GM21737 (cell line): ENCODE results near the gene TTLL10.

Source experiments
- ATAC-seq: cut with Tn5 transposase; IDR thresholded peaks from one replicate; pipeline ENCODE4 v1.9.1; 2021; ENCODE audit warnings: mild to moderate bottlenecking, moderate library complexity; ENCODE audit not compliant: unreplicated experiment

Gene TTLL10

GRCh38 chr1:1232208-1232795 is 58.6 kb downstream of the TTLL10 start, which contains the start of gene B3GALT6:
Gene B3GALT6, plus strand, starts transcription at chr1:1232237. Its CDS starts 42 bp downstream, at chr1:1232279.
- no peak for ATAC-seq

DNA sequence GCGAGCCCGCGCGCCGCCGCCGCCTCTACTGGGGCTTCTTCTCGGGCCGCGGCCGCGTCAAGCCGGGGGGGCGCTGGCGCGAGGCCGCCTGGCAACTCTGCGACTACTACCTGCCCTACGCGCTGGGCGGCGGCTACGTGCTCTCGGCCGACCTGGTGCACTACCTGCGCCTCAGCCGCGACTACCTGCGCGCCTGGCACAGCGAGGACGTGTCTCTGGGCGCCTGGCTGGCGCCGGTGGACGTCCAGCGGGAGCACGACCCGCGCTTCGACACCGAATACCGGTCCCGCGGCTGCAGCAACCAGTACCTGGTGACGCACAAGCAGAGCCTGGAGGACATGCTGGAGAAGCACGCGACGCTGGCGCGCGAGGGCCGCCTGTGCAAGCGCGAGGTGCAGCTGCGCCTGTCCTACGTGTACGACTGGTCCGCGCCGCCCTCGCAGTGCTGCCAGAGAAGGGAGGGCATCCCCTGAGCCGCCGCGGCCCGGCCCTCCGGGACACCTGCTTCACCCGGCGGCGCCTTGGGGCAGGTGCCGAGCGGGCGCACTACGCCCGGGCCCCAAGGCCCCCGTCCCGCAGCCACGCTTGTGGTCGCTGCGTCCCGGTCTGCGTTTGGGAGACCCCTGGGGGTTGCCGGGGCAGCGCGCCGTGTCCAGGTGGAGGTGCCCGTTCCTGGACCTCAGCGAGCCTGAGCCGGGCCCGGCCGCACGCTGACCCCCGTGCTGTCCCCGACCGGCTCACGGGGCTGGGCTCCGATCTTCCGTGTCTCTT is 59.3 kb downstream of the TTLL10 start:
- ATAC-seq = no peak

DNA sequence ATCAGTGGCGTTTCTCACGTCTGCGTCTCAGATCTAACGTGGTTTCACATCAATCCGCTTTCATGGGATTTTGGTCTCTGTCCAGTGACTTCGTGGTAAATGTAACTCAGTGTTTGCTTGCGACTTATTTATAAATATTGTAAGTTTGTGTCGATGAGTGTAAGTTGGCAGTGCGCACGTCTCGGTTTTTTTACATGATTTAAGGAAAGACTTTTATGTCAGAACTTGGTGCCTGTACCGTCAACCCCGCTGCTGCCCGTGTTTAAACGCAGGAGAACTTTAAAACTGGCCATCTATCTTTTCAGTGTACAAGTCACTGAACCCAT is 59.9 kb downstream of the TTLL10 start:
- ATAC-seq = no peak

DNA sequence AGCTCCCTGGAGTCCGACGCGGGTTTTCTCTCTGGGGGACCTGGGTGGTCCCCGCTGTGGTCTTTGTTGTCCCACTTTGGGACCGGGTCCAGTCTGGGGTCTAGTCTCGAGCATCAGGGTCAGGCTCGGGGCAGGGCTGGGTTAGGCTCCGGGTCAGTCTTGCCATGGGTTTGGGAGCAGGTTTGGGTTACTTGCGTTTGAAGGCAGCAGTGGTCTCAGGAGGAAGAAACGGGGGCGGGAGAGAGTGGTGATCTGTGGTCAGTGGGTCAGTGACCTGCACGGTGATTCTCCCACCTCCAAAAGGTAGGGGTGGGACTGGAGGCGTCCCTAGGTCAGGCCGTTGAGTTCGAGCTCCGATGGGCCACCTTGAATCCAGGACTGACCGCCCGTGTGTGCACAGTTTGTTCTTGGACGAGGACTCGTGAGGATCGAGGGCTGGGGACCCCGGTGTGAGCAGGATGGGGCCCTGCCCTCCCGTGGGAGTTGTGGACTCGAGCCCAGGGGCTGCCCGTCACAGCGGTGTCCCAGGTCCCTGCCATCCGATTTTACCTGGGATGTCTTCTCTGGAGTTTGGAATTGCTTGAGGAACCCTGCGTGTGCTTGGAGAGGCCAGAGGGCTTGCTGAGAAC is 60.6 kb downstream of the TTLL10 start:
- ATAC-seq = no peak

DNA sequence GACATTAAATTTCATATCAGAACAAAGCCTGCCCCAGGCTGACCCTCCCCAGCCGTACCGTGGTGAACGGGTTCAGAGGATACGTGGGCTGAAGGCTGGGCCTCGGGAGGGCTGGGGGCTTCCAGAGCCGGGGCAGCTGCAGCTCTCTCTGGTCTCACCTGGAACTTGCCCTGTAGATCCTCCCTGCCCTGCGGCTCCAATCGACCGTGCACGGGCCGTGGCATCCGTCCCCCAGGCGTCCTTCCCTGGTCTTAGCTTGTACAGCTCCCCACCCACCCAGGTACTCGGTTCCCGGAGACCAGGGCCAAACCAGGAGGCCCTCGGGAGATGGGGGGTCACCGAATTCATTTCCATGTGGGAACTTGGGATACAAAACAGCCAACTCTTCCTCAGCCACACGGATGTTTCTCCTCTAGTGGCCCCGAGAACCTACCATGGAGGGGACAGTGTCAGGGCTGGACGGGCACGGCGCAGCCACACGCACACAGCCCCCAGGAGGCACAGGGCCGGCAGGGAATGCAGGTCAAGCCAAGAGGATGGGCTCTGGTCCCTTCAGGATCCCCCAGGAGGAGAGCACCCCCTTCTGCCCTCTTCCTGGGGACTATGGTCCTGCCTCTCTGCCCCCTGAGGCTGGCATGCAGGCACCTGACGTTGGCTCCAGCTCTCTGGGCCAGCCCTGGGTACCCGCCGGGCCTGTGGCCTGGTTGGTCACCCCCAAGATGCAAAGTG is 61.5 kb downstream of the TTLL10 start:
- no peak for ATAC-seq

DNA sequence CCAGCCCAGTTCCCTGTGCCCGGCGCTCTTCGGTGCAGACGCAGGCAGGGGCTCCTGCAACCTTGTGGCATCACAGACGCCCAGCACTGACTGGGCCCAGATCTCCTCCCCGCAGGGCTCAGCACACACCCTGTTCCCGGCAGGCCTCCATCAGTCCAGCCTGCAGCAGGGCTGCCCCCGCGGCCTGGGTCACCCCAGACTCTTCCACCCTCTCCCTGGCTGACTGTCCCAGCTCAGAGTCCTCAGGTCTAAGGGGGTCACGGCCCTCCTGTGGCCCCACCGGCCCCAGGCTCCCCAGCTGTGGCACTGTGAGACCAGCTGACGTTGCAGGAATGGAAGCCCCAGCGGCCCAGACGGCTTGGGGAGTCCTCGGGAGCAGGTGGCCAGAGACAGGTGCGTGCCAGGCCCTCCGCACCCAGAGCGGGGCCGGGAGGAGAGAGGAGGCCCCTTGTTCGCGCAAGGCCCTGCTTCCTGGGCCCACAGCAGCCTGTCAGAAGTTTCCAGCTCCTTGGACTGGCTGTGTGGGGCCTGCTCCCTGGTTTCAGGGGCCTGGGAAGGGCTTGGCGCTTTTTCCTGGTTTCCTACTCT is 62.6 kb downstream of the TTLL10 start:
- no peak for ATAC-seq

GRCh38 chr1:1236945-1237873 is 63.5 kb downstream of the TTLL10 start:
- ATAC-seq = no peak

DNA sequence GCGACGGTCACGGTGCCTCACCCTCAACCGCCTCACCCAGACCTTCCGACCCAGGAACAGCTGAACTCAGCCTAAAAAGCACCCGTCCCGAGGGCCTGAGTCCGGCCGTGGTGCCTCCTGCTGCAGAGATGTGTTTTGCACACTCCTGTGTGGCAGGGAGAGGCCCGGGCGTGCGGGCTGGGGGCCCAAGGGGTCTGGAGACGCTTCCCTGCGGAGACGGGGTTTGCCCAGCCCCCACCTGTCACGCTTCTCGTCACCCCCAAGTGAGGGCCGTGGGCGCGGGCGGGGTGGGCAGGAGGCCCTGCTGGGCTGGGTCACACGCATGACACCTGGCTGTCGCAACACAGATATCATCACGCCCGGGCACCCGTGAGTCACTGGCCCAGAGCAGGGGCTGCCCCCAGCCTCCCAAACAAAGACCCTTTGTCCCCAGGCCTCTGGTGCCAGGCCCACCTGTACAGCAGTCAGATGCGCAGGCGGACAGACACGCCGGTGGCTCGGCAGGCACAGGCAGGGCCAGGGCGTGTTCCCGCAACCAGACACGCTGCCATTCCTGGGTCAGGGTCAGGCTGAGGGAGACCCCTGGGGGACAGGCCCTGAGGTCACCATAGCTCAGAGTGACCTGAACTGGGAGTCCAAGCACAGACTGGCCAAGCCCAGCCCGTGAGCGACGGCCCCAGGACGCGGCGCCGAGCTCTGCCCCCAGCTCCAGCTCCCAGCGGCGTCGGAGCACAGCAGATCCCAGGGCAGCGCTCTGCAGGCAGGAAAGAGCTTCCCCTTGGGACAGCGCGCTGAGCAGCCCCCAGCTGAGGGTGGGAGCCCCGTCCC is 64.4 kb downstream of the TTLL10 start:
- ATAC-seq = no peak

- ATAC-seq = no peak
These were observed 65.1 kb downstream of the TTLL10 start for GRCh38 chr1:1238702-1239178.

- no peak for ATAC-seq
These were observed 65.5 kb downstream of the TTLL10 start for GRCh38 chr1:1239227-1239613.

- no peak for ATAC-seq
These were observed 66.1 kb downstream of the TTLL10 start for GRCh38 chr1:1239614-1240347.

DNA sequence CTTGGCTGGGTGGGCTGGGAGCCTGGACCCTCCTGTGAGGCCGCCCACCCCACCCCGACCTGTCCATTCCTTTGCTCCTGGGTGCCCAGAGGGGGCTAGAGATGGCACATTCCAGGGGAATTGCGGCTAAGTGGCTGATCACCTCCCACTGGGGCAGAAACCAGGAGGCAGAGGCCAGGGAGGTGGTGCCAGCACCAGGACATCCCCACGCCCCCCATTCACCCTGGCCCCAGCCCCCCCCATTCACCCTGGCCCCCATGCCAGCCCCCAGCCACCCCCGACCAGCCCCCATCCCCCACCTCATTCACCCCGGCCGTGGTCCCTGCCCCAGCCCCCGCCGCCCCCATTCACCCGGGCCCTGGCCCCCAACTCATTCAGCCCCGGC is 66.7 kb downstream of the TTLL10 start:
- no peak for ATAC-seq

GRCh38 chr1:1240822-1241587 is 67.3 kb downstream of the TTLL10 start:
- ATAC-seq = no peak

- ATAC-seq = no peak
These were observed 68.0 kb downstream of the TTLL10 start for GRCh38 chr1:1241588-1242219.

GRCh38 chr1:1242461-1243265 is 69.0 kb downstream of the TTLL10 start:
- ATAC-seq = no peak

DNA sequence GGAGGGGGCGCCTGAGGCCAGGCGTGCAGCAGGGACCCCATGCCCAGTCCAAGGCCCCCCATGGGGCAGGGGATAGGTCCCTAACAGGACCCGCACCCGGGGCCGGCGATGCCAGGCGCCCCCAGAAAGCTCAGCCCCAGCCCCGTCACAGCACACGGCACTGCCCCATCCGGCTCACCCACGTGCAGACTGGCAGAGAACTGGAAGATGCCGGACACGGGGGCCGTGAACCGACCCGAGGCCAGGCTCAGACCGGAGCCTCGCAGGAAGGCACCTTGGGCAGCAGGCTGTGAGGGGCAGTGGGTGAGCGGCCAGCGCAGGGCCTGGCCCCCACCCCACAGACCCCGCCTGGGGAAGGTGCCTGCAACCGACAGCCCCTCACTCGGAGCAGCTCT is 69.6 kb downstream of the TTLL10 start:
- ATAC-seq = no peak

GRCh38 chr1:1243807-1244191 is 70.1 kb downstream of the TTLL10 start:
- no peak for ATAC-seq
